ENCODE measurements around the gene CST5. TPM values are rescaled to one million over a fixed set of nuclear protein-coding genes. Genes with fewer than 3 reads are reported as not detected.

CST5 gene
- total RNA-seq, 6 donors from 2014 or later: 0.81 to 1.7 (median 1.1) TPM; not detected in 3

DNA sequence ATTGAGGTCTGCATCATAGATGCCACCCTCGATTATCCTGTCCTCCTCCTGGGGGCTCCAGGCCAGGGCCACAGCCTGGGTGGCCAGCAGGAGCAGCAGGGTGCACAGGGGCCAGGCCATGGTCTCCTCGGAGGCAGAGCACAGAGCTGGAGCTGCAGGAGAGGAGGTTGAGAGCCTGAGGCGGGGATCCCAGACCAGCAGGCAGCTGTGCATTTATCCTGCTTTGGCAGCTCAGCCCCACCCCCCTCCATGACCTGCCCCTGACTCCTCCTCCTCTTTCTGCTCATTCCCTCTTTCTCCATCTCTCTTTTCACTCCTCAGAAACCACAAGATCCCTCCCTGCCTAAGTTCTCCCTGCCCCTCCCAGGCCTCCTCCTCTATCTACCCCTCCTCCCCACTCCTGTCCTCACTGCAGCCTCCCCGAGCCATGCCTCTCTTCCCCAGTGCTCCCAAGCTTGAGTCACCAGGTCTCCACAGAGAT lies 53.0 kb downstream of the CST5 start, which contains the start of gene CST2:
Gene CST2, minus strand, starts transcription at position 189 of the 481 bp plus-strand sequence. Its CDS starts 69 bp downstream, at position 120.
- Histone ChIP-seq H3K4me3 (no peak within 1 kb of the TSS), H3K9me3 (no peaks in the 10 kb centered on the region), H3K4me1 (no peaks in the 10 kb centered on the region), H3K27ac (no peak within 1 kb of the TSS), H3K36me3 (no peaks in the 10 kb centered on the region), H3K27me3 (no peaks in the 10 kb centered on the region)
- TF ChIP-seq POLR2AphosphoS5 (IDR thresholded peaks at IDR 0.05): no peak
- no peak for TF ChIP-seq POLR2A (IDR thresholded peaks at IDR 0.05)
- TF ChIP-seq EP300 (IDR thresholded peaks at IDR 0.05): no peak
- TF ChIP-seq, protein P1, sequence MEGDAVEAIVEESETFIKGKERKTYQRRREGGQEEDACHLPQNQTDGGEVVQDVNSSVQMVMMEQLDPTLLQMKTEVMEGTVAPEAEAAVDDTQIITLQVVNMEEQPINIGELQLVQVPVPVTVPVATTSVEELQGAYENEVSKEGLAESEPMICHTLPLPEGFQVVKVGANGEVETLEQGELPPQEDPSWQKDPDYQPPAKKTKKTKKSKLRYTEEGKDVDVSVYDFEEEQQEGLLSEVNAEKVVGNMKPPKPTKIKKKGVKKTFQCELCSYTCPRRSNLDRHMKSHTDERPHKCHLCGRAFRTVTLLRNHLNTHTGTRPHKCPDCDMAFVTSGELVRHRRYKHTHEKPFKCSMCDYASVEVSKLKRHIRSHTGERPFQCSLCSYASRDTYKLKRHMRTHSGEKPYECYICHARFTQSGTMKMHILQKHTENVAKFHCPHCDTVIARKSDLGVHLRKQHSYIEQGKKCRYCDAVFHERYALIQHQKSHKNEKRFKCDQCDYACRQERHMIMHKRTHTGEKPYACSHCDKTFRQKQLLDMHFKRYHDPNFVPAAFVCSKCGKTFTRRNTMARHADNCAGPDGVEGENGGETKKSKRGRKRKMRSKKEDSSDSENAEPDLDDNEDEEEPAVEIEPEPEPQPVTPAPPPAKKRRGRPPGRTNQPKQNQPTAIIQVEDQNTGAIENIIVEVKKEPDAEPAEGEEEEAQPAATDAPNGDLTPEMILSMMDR (IDR thresholded peaks at IDR 0.05): no peak
- WGBS, 2 donors: 57 to 75% methylated on average over 2 of the region's 4 CpGs
- DNase-seq (peak in 1 of 2 donors; percentile 47), ATAC-seq (ENCODE audit: low FRiP score in 2 of 2) (peak in 1 of 2 donors; percentile 61)

Other genes starting within 250 kb of the CST5 start
- 1,000 to 10,000 TPM in 3 of 6 donors, 100 to 1,000 TPM in 3; 201 to 1,402 (median 970) TPM for gene CST3, start 241.8 kb downstream of the CST5 start, total RNA-seq
- not detected for gene CST4, start 190.7 kb downstream of the CST5 start, total RNA-seq
- not detected for gene CST1, start 128.8 kb downstream of the CST5 start, total RNA-seq
- under 1 TPM in 3 of 6 donors, not detected in 3; 0.29 to 0.98 (median 0.47) TPM for gene CST2, start 53.0 kb downstream of the CST5 start, total RNA-seq
- gene GGTLC1, start 109.0 kb upstream of the CST5 start, total RNA-seq: 10 to 100 TPM; 23.0 to 94.7 (median 75.7) TPM